HG03571 (cell line): Measurements from ENCODE around the gene ASAH2.

Source experiments
- ATAC-seq: cut with Tn5 transposase; IDR thresholded peaks from one replicate; pipeline ENCODE4 v1.9.1; 2021; ENCODE audit not compliant: unreplicated experiment

The ASAH2 gene

DNA sequence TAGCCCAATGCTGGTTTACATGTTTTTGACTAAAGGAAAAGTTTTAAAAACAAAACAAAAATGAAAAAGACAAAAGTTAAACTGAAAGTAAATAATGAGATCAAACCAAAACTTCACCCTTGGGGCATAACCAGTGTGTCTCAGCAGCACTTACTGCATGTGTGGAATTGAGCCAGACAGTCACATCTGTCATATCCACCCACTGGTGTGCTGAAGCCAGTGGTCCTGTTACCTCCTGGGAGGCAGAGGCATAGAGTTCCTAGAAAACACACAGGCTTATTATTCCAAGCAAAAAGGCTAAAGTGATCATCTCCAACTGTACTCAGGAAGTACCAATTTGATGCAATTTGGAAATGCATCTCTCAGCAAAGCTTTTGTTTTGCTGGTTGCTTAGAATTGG is 40.4 kb downstream of the ASAH2 start:
- no peak for ATAC-seq
